Right ventricle myocardium inferior (tissue), 1 donor: Measurements from ENCODE around the gene MLIP. TPM values are rescaled to one million over a fixed set of nuclear protein-coding genes. Genes with fewer than 3 reads are reported as not detected.

Experiments used
- ATAC-seq: fragments of 200-7000 bp; cut with Tn5 transposase; one replicate; pipeline ENCODE4 v1.9.1; 2020; ENCODE audit warnings: mild to moderate bottlenecking, moderate library complexity
- DNase-seq: peaks from one replicate; pipeline ENCODE4 v3.0.0; 2021; ENCODE audit errors: missing footprints
- intact Hi-C: fragments of 100-400 bp; cut with DNase I; formaldehyde crosslinking; loops from one replicate; pipeline ENCODE4 v1.11.0; 2022
- total RNA-seq: library from RNA; stranded (reverse); fragmentation: NEBNext Ultra II Directional; extraction: Animal tissue kit (Norgen Biotek cat#: 25700); gene quantifications from one replicate; pipeline ENCODE4 v1.2.1, GENCODE V29; 2021
- donor health status: DM: no; HTN: yes; CAD: no; lungs with severe emphysema.

Gene MLIP
- total RNA-seq, 1 donor from 2014 or later: 407 TPM

GRCh38 chr6:54133186-54133585 is 21.9 kb downstream of the MLIP start:
- no peak for DNase-seq
- intact Hi-C loops: no loop called here
- ATAC-seq: no peak

- DNase-seq (no peak), ATAC-seq (no peak)
- intact Hi-C loops: no loop called here
These were observed 23.7 kb downstream of the MLIP start for GRCh38 chr6:54134935-54135334.

GRCh38 chr6:54135665-54136369 is 24.6 kb downstream of the MLIP start:
- intact Hi-C loops: no loop called here
- DNase-seq: no peak
- no peak for ATAC-seq

GRCh38 chr6:54138795-54139194 is 27.6 kb downstream of the MLIP start:
- intact Hi-C loops: no loop called here
- ATAC-seq (no peak), DNase-seq (no peak)

GRCh38 chr6:54140811-54141210 is 29.6 kb downstream of the MLIP start:
- intact Hi-C loops: no loop called here
- DNase-seq (no peak), ATAC-seq (no peak)

- DNase-seq (no peak), ATAC-seq (no peak)
- intact Hi-C loops: no loop called here
These were observed 31.8 kb downstream of the MLIP start for GRCh38 chr6:54142889-54143519.

- intact Hi-C loops: loop anchor here (5.0 kb wide), 1 partner anchor 165 kb away; no protein-coding TSS in a partner anchor
- ATAC-seq (no peak), DNase-seq (no peak)
These were observed 40.6 kb downstream of the MLIP start for GRCh38 chr6:54151861-54152260.

- intact Hi-C loops: no loop called here
- ATAC-seq: no peak
- no peak for DNase-seq
These were observed 45.5 kb downstream of the MLIP start for GRCh38 chr6:54156650-54157250.

- intact Hi-C loops: no loop called here
- ATAC-seq (peak; percentile 53), DNase-seq (no peak)
These were observed 46.2 kb downstream of the MLIP start for GRCh38 chr6:54157405-54157804.

- intact Hi-C loops: no loop called here
- ATAC-seq (no peak), DNase-seq (no peak)
These were observed 61.8 kb downstream of the MLIP start for GRCh38 chr6:54173089-54173488.

GRCh38 chr6:54179152-54179551 is 67.9 kb downstream of the MLIP start:
- no peak for DNase-seq
- ATAC-seq: no peak
- intact Hi-C loops: no loop called here

GRCh38 chr6:54183616-54184015 is 72.4 kb downstream of the MLIP start:
- ATAC-seq (no peak), DNase-seq (no peak)
- intact Hi-C loops: no loop called here

GRCh38 chr6:54185885-54186284 is 74.6 kb downstream of the MLIP start:
- ATAC-seq (no peak), DNase-seq (no peak)
- intact Hi-C loops: no loop called here

GRCh38 chr6:54188846-54189245 is 77.6 kb downstream of the MLIP start:
- intact Hi-C loops: no loop called here
- ATAC-seq (no peak), DNase-seq (no peak)

GRCh38 chr6:54191461-54191860 is 80.2 kb downstream of the MLIP start:
- DNase-seq: no peak
- ATAC-seq: peak; percentile 6
- intact Hi-C loops: no loop called here

- DNase-seq: no peak
- no peak for ATAC-seq
- intact Hi-C loops: no loop called here
These were observed 81.8 kb downstream of the MLIP start for GRCh38 chr6:54192993-54193392.

- ATAC-seq: no peak
- intact Hi-C loops: no loop called here
- DNase-seq: no peak
These were observed 82.3 kb downstream of the MLIP start for GRCh38 chr6:54193560-54193959.

- DNase-seq (no peak), ATAC-seq (no peak)
- intact Hi-C loops: no loop called here
These were observed 82.8 kb downstream of the MLIP start for GRCh38 chr6:54194067-54194466.

- DNase-seq: no peak
- intact Hi-C loops: no loop called here
- no peak for ATAC-seq
These were observed 84.4 kb downstream of the MLIP start for GRCh38 chr6:54195637-54196036.

- ATAC-seq: no peak
- intact Hi-C loops: no loop called here
- DNase-seq: no peak
These were observed 85.7 kb downstream of the MLIP start for GRCh38 chr6:54196905-54197304.
